GM23338 (cell line): Measurements from ENCODE around the gene RPL10A. TPM values are rescaled to one million over a fixed set of nuclear protein-coding genes. Genes with fewer than 3 reads are reported as not detected.
A peak's percentile ranks its signal among the peaks of the same experiment; 100 is the strongest.

ENCODE experiments used
- ATAC-seq: fragments of 200-7000 bp; cut with Tn5 transposase; 3 replicates; pipeline ENCODE4 v1.9.1; 2020
- DNase-seq: peaks from one replicate; pipeline ENCODE4 v3.0.0-alpha.2; 2015; ENCODE audit warnings: low spot score
- H2AFZ ChIP-seq: fragments of 200-600 bp; sonication (generic); 2 replicates; pipeline ENCODE4 v1.8.0; 2016; ENCODE audit warnings: antibody characterized with exemption, mild to moderate bottlenecking, moderate library complexity
- H3F3A ChIP-seq: fragments of 200-600 bp; sonication (generic); replicated peaks from 2 replicates; pipeline ENCODE4 v1.8.0; 2017; ENCODE audit warnings: antibody characterized with exemption, mixed run types, low read depth
- H3K27ac ChIP-seq: fragments of 200-600 bp; sonication (generic); 2 replicates; pipeline ENCODE4 v1.6.1; 2016; ENCODE audit warnings: low read depth
- H3K27me3 ChIP-seq: fragments of 200-600 bp; sonication (generic); 2 replicates; pipeline ENCODE4 v1.8.0; 2016; ENCODE audit warnings: mild to moderate bottlenecking, mixed run types, moderate library complexity; ENCODE audit not compliant: insufficient read depth
- H3K36me3 ChIP-seq: fragments of 200-600 bp; sonication (generic); 2 replicates; pipeline ENCODE4 v1.8.0; 2016; ENCODE audit warnings: mild to moderate bottlenecking; ENCODE audit not compliant: insufficient read depth
- H3K4me1 ChIP-seq: fragments of 200-600 bp; sonication (generic); 2 replicates; pipeline ENCODE4 v1.8.0; 2016; ENCODE audit warnings: mild to moderate bottlenecking, moderate library complexity; ENCODE audit not compliant: insufficient read depth
- H3K4me2 ChIP-seq: fragments of 200-600 bp; sonication (generic); 2 replicates; pipeline ENCODE4 v1.7.1; 2017; ENCODE audit warnings: mixed run types
- H3K4me3 ChIP-seq: fragments of 200-600 bp; sonication (generic); 2 replicates; pipeline ENCODE4 v1.6.1; 2016; ENCODE audit warnings: mixed run types
- H3K79me2 ChIP-seq: fragments of 200-600 bp; sonication (generic); replicated peaks from 2 replicates; pipeline ENCODE4 v1.8.0; 2017; ENCODE audit warnings: mild to moderate bottlenecking; ENCODE audit not compliant: insufficient read depth
- H3K9me2 ChIP-seq: fragments of 200-600 bp; sonication (generic); 2 replicates; pipeline ENCODE4 v1.8.0; 2017; ENCODE audit not compliant: insufficient read depth
- H4K20me1 ChIP-seq: fragments of 200-600 bp; sonication (generic); replicated peaks from 2 replicates; pipeline ENCODE4 v1.8.0; 2017; ENCODE audit warnings: mild to moderate bottlenecking; ENCODE audit not compliant: insufficient read depth
- H3K27ac Mint-ChIP-seq: 2 replicates; pipeline ENCODE4 v1.8.0; 2020; ENCODE audit warnings: inconsistent platforms, mild to moderate bottlenecking, moderate library complexity, mixed read lengths
- H3K27me3 Mint-ChIP-seq: 3 replicates; pipeline ENCODE4 v1.8.0; 2022; ENCODE audit warnings: low read depth, mild to moderate bottlenecking, moderate library complexity, mixed read lengths, inconsistent platforms; ENCODE audit not compliant: insufficient read depth, poor library complexity
- H3K36me3 Mint-ChIP-seq: 3 replicates; pipeline ENCODE4 v1.8.0; 2021; ENCODE audit warnings: low read depth, mild to moderate bottlenecking, inconsistent platforms, moderate library complexity, mixed read lengths
- H3K4me1 Mint-ChIP-seq: 3 replicates; pipeline ENCODE4 v1.8.0; 2020; ENCODE audit warnings: mild to moderate bottlenecking, inconsistent platforms, mixed read lengths
- H3K4me3 Mint-ChIP-seq: 3 replicates; pipeline ENCODE4 v1.8.0; 2021; ENCODE audit warnings: moderate library complexity, mild to moderate bottlenecking, inconsistent platforms, mixed read lengths
- H3K9me3 Mint-ChIP-seq: 3 replicates; pipeline ENCODE4 v1.8.0; 2020; ENCODE audit warnings: moderate library complexity, mild to moderate bottlenecking, inconsistent platforms, mixed read lengths
- CREB1 ChIP-seq: fragments of 250-450 bp; sonication (Bioruptor Pico); IDR thresholded peaks from 2 replicates; pipeline ENCODE4 v1.5.0; 2020; ENCODE audit warnings: low read depth, mild to moderate bottlenecking, moderate library complexity
- EZH2 ChIP-seq: fragments of 200-600 bp; sonication (generic); IDR thresholded peaks from one replicate; pipeline ENCODE4 v1.8.0; 2017; ENCODE audit warnings: antibody characterized with exemption, mild to moderate bottlenecking, low read depth; ENCODE audit not compliant: unreplicated experiment
- EZH2phosphoT487 ChIP-seq: fragments of 200-600 bp; sonication (generic); IDR thresholded peaks from one replicate; pipeline ENCODE4 v1.8.1; 2018; ENCODE audit warnings: antibody characterized with exemption; ENCODE audit not compliant: unreplicated experiment
- JUNB ChIP-seq: IDR thresholded peaks from one replicate; pipeline ENCODE4 v1.6.1; 2016; ENCODE audit warnings: antibody characterized with exemption; ENCODE audit not compliant: unreplicated experiment
- NANOG ChIP-seq: IDR thresholded peaks from 2 replicates; pipeline ENCODE4 v1.6.1; 2016; ENCODE audit warnings: antibody characterized with exemption, borderline replicate concordance
- POLR2AphosphoS5 ChIP-seq: IDR thresholded peaks from 2 replicates; pipeline ENCODE4 v1.6.1; 2016; ENCODE audit warnings: antibody characterized with exemption, low read depth
- STAT1 ChIP-seq: IDR thresholded peaks from one replicate; pipeline ENCODE4 v1.6.1; 2016; ENCODE audit warnings: antibody characterized with exemption; ENCODE audit not compliant: unreplicated experiment
- ZNF114 ChIP-seq: fragments of 250-450 bp; sonication (Bioruptor Pico); IDR thresholded peaks from 2 replicates; pipeline ENCODE4 v1.5.0; 2020; ENCODE audit warnings: mild to moderate bottlenecking, moderate library complexity
- ZNF331 ChIP-seq: fragments of 250-450 bp; sonication (Bioruptor Pico); IDR thresholded peaks from 2 replicates; pipeline ENCODE4 v1.5.0; 2020; ENCODE audit warnings: low read depth, mild to moderate bottlenecking, moderate library complexity
- polyA plus RNA-seq: library from polyadenylated mRNA; unstranded; fragments of >200 nt; fragmentation: Nextera tagmentation; extraction: Ambion mirVana; gene quantifications from 2 replicates; pipeline ENCODE4 v1.2.1, GENCODE V29; 2016
- total RNA-seq: library from RNA; depleted of rRNA; stranded (reverse); fragments of >200 nt; shearing (Covaris generic); gene quantifications from 2 replicates; pipeline ENCODE4 v1.2.3, GENCODE V29; 2014
- TF ChIP-seq, protein P1 (sequence below), 2 experiments: fragments of 200-600 bp in 1 of 2; sonication (generic) in 1 of 2; conservative IDR thresholded peaks; 2 replicates each; pipeline versions ENCODE4 v1.5.1 to v1.6.1; 2016 to 2017; ENCODE audit warnings: antibody characterized with exemption in 2 of 2, low read depth in 2 of 2, mild to moderate bottlenecking in 2 of 2, moderate library complexity in 1 of 2
- TF ChIP-seq, protein P2 (sequence below): IDR thresholded peaks from one replicate; pipeline ENCODE4 v1.6.1; 2018; ENCODE audit warnings: antibody characterized with exemption; ENCODE audit not compliant: unreplicated experiment
- TF ChIP-seq, protein P3 (sequence below): IDR thresholded peaks from 2 replicates; pipeline ENCODE4 v1.6.1; 2016; ENCODE audit warnings: antibody characterized with exemption

Gene RPL10A
- total and polyA plus RNA-seq, 2 experiments from 2014 or later: 730 to 1,297 TPM

DNA sequence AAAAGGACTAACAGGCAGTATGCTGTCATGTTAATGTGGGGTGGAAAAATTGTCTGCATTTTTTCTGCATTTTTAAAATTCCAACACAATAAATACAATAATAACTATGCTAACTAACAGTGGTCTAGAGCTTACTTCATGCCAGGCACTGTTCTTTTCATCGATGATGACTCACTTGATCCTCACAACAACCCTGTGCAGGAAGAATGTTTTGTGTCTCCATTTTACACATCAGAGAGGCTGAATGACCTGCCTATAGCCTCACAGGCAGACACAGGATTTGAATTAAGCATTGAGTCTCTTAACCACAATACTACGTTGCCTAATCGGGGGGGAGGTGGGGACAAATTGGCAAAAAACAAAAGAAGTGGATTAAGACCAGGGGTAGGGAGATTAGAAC, 42.9 kb upstream of the RPL10A start (continued):
- no peak for TF ChIP-seq ZNF331 (CRISPR knock-in tag)
- TF ChIP-seq NANOG: no peak
- TF ChIP-seq, protein P1, sequence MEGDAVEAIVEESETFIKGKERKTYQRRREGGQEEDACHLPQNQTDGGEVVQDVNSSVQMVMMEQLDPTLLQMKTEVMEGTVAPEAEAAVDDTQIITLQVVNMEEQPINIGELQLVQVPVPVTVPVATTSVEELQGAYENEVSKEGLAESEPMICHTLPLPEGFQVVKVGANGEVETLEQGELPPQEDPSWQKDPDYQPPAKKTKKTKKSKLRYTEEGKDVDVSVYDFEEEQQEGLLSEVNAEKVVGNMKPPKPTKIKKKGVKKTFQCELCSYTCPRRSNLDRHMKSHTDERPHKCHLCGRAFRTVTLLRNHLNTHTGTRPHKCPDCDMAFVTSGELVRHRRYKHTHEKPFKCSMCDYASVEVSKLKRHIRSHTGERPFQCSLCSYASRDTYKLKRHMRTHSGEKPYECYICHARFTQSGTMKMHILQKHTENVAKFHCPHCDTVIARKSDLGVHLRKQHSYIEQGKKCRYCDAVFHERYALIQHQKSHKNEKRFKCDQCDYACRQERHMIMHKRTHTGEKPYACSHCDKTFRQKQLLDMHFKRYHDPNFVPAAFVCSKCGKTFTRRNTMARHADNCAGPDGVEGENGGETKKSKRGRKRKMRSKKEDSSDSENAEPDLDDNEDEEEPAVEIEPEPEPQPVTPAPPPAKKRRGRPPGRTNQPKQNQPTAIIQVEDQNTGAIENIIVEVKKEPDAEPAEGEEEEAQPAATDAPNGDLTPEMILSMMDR (conservative IDR thresholded peaks at IDR 0.05; ENCODE audit: low read depth in 2 of 2): no peak
- TF ChIP-seq, protein P2, sequence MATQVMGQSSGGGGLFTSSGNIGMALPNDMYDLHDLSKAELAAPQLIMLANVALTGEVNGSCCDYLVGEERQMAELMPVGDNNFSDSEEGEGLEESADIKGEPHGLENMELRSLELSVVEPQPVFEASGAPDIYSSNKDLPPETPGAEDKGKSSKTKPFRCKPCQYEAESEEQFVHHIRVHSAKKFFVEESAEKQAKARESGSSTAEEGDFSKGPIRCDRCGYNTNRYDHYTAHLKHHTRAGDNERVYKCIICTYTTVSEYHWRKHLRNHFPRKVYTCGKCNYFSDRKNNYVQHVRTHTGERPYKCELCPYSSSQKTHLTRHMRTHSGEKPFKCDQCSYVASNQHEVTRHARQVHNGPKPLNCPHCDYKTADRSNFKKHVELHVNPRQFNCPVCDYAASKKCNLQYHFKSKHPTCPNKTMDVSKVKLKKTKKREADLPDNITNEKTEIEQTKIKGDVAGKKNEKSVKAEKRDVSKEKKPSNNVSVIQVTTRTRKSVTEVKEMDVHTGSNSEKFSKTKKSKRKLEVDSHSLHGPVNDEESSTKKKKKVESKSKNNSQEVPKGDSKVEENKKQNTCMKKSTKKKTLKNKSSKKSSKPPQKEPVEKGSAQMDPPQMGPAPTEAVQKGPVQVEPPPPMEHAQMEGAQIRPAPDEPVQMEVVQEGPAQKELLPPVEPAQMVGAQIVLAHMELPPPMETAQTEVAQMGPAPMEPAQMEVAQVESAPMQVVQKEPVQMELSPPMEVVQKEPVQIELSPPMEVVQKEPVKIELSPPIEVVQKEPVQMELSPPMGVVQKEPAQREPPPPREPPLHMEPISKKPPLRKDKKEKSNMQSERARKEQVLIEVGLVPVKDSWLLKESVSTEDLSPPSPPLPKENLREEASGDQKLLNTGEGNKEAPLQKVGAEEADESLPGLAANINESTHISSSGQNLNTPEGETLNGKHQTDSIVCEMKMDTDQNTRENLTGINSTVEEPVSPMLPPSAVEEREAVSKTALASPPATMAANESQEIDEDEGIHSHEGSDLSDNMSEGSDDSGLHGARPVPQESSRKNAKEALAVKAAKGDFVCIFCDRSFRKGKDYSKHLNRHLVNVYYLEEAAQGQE: no peak
- no peak for TF ChIP-seq POLR2AphosphoS5
- no peak for TF ChIP-seq EZH2
- TF ChIP-seq, protein P3, sequence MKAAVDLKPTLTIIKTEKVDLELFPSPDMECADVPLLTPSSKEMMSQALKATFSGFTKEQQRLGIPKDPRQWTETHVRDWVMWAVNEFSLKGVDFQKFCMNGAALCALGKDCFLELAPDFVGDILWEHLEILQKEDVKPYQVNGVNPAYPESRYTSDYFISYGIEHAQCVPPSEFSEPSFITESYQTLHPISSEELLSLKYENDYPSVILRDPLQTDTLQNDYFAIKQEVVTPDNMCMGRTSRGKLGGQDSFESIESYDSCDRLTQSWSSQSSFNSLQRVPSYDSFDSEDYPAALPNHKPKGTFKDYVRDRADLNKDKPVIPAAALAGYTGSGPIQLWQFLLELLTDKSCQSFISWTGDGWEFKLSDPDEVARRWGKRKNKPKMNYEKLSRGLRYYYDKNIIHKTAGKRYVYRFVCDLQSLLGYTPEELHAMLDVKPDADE: no peak
- TF ChIP-seq STAT1: no peak
- TF ChIP-seq EZH2phosphoT487: no peak
- TF ChIP-seq CREB1 (CRISPR knock-in tag): no peak
- no peak for TF ChIP-seq ZNF114 (CRISPR knock-in tag)
- TF ChIP-seq JUNB: no peak

DNA sequence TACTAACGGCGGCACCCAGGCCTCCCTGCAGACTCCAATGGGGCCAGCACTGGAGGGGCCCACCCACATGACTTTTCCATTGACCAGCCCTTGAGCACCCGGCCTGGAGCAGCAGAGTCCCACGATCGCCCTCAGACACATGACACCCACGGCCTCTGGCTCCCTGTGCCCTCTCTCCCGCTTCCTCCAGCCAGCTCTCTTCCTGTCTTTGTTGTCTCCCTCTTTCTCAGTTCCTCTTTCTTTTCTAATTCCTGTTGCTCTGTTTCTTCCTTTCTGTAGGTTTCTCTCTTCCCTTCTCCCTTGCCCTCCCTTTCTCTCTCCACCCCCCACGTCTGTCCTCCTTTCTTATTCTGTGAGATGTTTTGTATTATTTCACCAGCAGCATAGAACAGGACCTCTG, 42.1 kb upstream of the RPL10A start:
- Histone ChIP-seq H3K4me3 (no peak overlapping the region), H3K9me2 (no peaks in the 10 kb centered on the region), H3K4me2 (no peak overlapping the region), H3K27ac (no peak overlapping the region), H3K36me3 (peaks cover 3% of the 10 kb centered on the region; the same call in 1 of the 2 replicates), H3K4me1 (peaks cover 15% of the 10 kb centered on the region), H3K79me2 (no peaks in the 10 kb centered on the region), H4K20me1 (no peaks in the 10 kb centered on the region), H3F3A (no peaks in the 10 kb centered on the region), H2AFZ (no peak overlapping the region), H3K27me3 (no peaks in the 10 kb centered on the region)
- Mint-ChIP-seq H3K4me1 (peaks cover 27% of the 10 kb centered on the region), H3K9me3 (peaks cover 23% of the 10 kb centered on the region), H3K27ac (peak overlapping the region; percentile 53; the same call in 1 of the 2 replicates), H3K36me3 (peaks cover 27% of the 10 kb centered on the region), H3K4me3 (no peak overlapping the region), H3K27me3 (no peaks in the 10 kb centered on the region)
- ATAC-seq: no peak
- no peak for DNase-seq
- TF ChIP-seq JUNB (no peak), POLR2AphosphoS5 (no peak), EZH2phosphoT487 (no peak), ZNF114 (CRISPR knock-in tag) (no peak), EZH2 (no peak), NANOG (no peak), STAT1 (no peak), CREB1 (CRISPR knock-in tag) (no peak)
- TF ChIP-seq, protein P1 (conservative IDR thresholded peaks at IDR 0.05; ENCODE audit: low read depth in 2 of 2): no peak
- TF ChIP-seq, protein P3: no peak
